K562 (cell line): Measurements from ENCODE around the gene SLCO2A1. TPM values are rescaled to one million over a fixed set of nuclear protein-coding genes. Genes with fewer than 3 reads are reported as not detected.

ENCODE experiments used
- ATAC-seq: fragments of 200-7000 bp; cut with Tn5 transposase; 3 replicates; pipeline ENCODE4 v1.9.1; 2020; ENCODE audit warnings: moderate library complexity
- BruUV-seq: library from RNA; stranded (reverse); fragments of 400-500 nt; replicated peaks from 2 replicates; lab custom pipeline; 2021; lab: Mats Ljungman, UMichigan
- CTCF ChIA-PET: fragments of 300-600 bp; formaldehyde crosslinking; extraction: SDS; loops from one replicate; lab custom pipeline; 2021; ENCODE audit warnings: low intra/inter-chr PET ratio; lab: Yijun Ruan, JAX
- POLR2A ChIA-PET: fragments of 300-600, 350-650 bp; sonication (Branson Sonifier 250); formaldehyde crosslinking; extraction: SDS; loops from one replicate; lab custom pipeline; 2021; ENCODE audit warnings: antibody characterized with exemption, inconsistent platforms; lab: Yijun Ruan, JAX
- DNase-seq, 4 experiments: peaks; one replicate each; pipeline versions ENCODE4 v3.0.0 to v3.0.0-alpha.2; 2011 to 2018; ENCODE audit warnings: low spot score in 3 of 4, mixed read lengths in 3 of 4; ENCODE audit errors: extremely low read depth in 1 of 4
- FAIRE-seq: peaks from 2 replicates; lab custom pipeline; 2011; peaks lifted over from hg19 to GRCh38; lab: Jason Lieb, UNC
- H2AFZ ChIP-seq: 2 replicates; pipeline ENCODE4 v1.6.0; 2011; ENCODE audit warnings: low read depth, low read length, control low read depth, inconsistent platforms
- H3K27ac ChIP-seq: fragments of 200-600 bp; 3 replicates; pipeline ENCODE4 v1.8.0; 2011; ENCODE audit warnings: low read depth, mild to moderate bottlenecking, control low read depth, inconsistent platforms, low read length, moderate library complexity, mixed read lengths; ENCODE audit errors: extremely low read depth
- H3K27me3 ChIP-seq, 2 experiments: fragments of 300-600 bp in 1 of 2; 2 replicates in 1 of 2; 3 replicates in 1 of 2; pipeline versions ENCODE4 v1.6.0 to v1.8.0; 2011; ENCODE audit warnings: inconsistent platforms in 2 of 2, low read length in 2 of 2, mild to moderate bottlenecking in 1 of 2, mixed read lengths in 1 of 2, moderate library complexity in 1 of 2; ENCODE audit not compliant: control insufficient read depth in 2 of 2, insufficient read depth in 2 of 2
- H3K36me3 ChIP-seq: fragments of 300-600 bp; 3 replicates; pipeline ENCODE4 v1.8.0; 2011; ENCODE audit warnings: mild to moderate bottlenecking, low read length, inconsistent platforms; ENCODE audit not compliant: control insufficient read depth, insufficient read depth
- H3K4me1 ChIP-seq, 2 experiments: fragments of 200-600 bp in 1 of 2; replicated peaks in 1 of 2; 2 replicates in 1 of 2; 3 replicates in 1 of 2; pipeline versions ENCODE4 v1.5.1 to v1.8.0; 2011; ENCODE audit warnings: inconsistent platforms in 2 of 2, low read length in 2 of 2, mild to moderate bottlenecking in 1 of 2, mixed read lengths in 1 of 2, moderate library complexity in 1 of 2; ENCODE audit not compliant: control insufficient read depth in 2 of 2, insufficient read depth in 2 of 2
- H3K4me2 ChIP-seq: 2 replicates; pipeline ENCODE4 v1.6.1; 2011; ENCODE audit warnings: low read length, control low read depth, inconsistent platforms, mixed read lengths; ENCODE audit not compliant: insufficient read depth
- H3K4me3 ChIP-seq: fragments of 200-600 bp; sonication (generic), shearing (Covaris generic); 2 replicates; pipeline ENCODE4 v1.5.1; 2016; ENCODE audit warnings: control low read depth, inconsistent platforms
- H3K79me2 ChIP-seq: fragments of 200-600 bp; 3 replicates; pipeline ENCODE4 v1.8.0; 2011; ENCODE audit warnings: low read length, inconsistent platforms; ENCODE audit not compliant: control insufficient read depth, insufficient read depth
- H3K9ac ChIP-seq, 2 experiments: 2 replicates each; pipeline versions ENCODE4 v1.6.0 to v1.6.1; 2011; ENCODE audit warnings: low read depth in 2 of 2, low read length in 2 of 2, control low read depth in 1 of 2, inconsistent platforms in 1 of 2, mild to moderate bottlenecking in 1 of 2, mixed read lengths in 1 of 2; ENCODE audit not compliant: insufficient read depth in 1 of 2
- H3K9me1 ChIP-seq: one replicate; pipeline ENCODE4 v1.6.0; 2011; ENCODE audit warnings: inconsistent platforms, mild to moderate bottlenecking, low read length, moderate library complexity; ENCODE audit not compliant: control insufficient read depth, insufficient read depth
- H3K9me3 ChIP-seq: replicated peaks from 2 replicates; pipeline ENCODE4 v1.5.1; 2011; ENCODE audit warnings: low read depth, low read length, inconsistent platforms; ENCODE audit not compliant: control insufficient read depth, insufficient read depth
- H4K20me1 ChIP-seq: replicated peaks from 2 replicates; pipeline ENCODE4 v1.6.1; 2011; ENCODE audit warnings: low read length, inconsistent platforms, mixed read lengths; ENCODE audit not compliant: control insufficient read depth, insufficient read depth
- KHSRP ChIP-seq: fragments of 450-650 bp; IDR thresholded peaks from 2 replicates; pipeline ENCODE4 v1.6.1; 2017
- RAD51 ChIP-seq: fragments of 450-650 bp; IDR thresholded peaks from 2 replicates; pipeline ENCODE4 v1.7.1; 2016; ENCODE audit warnings: low read depth, mild to moderate bottlenecking, borderline replicate concordance
- SP2 ChIP-seq: IDR thresholded peaks from 2 replicates; pipeline ENCODE4 v1.6.1; 2011; ENCODE audit warnings: mild to moderate bottlenecking, low read depth, low read length, moderate library complexity; ENCODE audit not compliant: poor library complexity, severe bottlenecking; ENCODE audit errors: extremely low read depth
- ZBTB1 ChIP-seq: sonication (generic); formaldehyde crosslinking; IDR thresholded peaks from 2 replicates; pipeline ENCODE4 v1.8.1; 2023; ENCODE audit warnings: missing genetic modification reagents, low read depth, mild to moderate bottlenecking, borderline replicate concordance
- ZNF197 ChIP-seq: fragments of 200-800 bp; sonication (Bioruptor generic); IDR thresholded peaks from 2 replicates; pipeline ENCODE4 v1.6.1; 2016; ENCODE audit warnings: low read depth, missing genetic modification characterization, missing compliant biosample characterization
- ZSCAN32 ChIP-seq: fragments of 450-650 bp; formaldehyde crosslinking; IDR thresholded peaks from 2 replicates; pipeline ENCODE4 v1.4.0; 2020; ENCODE audit warnings: mild to moderate bottlenecking, moderate library complexity
- WGBS: fragments of 100-300 bp; shearing (Covaris generic); methylation state at CpG from one replicate; pipeline ENCODE4 v1.1.6; 2016; ENCODE audit warnings: low coverage, mixed read lengths; ENCODE audit not compliant: insufficient coverage; ENCODE audit errors: missing lambda C conversion rate; 5-methylcytosine and 5-hydroxymethylcytosine counted together
- in situ Hi-C: fragments of 300-500 bp; cut with MboI; formaldehyde crosslinking; loops from 4 replicates; pipeline ENCODE4 v1.15.0; 2018; ENCODE audit warnings: inconsistent platforms, mixed read lengths
- intact Hi-C: fragments of 100-400 bp; cut with micrococcal nuclease; formaldehyde crosslinking; loops from 2 replicates; pipeline ENCODE4 v1.14.2; 2022
- polyA plus RNA-seq, 8 experiments: library from polyadenylated mRNA; depleted of rRNA in 4 of 8; stranded (reverse) in 5 of 8; unstranded in 3 of 8; fragments of >200 nt; fragmentation: Nextera tagmentation in 2 of 8; fragmentation: Illumina TruSeq in 1 of 8; extraction: Ambion mirVana in 2 of 8; extraction: Trizol in 1 of 8; gene quantifications; 2 replicates each; pipeline versions ENCODE4 v1.2.1 to v1.2.3, GENCODE V29; 2011 to 2014; ENCODE audit warnings: inconsistent platforms in 1 of 8, missing spikeins in 1 of 8
- total RNA-seq, 7 experiments: library from RNA; depleted of rRNA in 6 of 7; stranded (reverse); fragments of >200 nt in 6 of 7; fragmentation: Illumina TruSeq in 2 of 7; extraction: Trizol in 2 of 7; gene quantifications; 2 replicates each; pipeline versions ENCODE4 v1.2.1 to v1.2.3, GENCODE V29; 2011 to 2021; ENCODE audit warnings: low replicate concordance in 1 of 7
- TF ChIP-seq, protein P1 (sequence below): fragments of 250-450 bp; sonication (Bioruptor Pico); IDR thresholded peaks from 2 replicates; pipeline ENCODE4 v1.5.0; 2021

Gene SLCO2A1
- total and polyA plus RNA-seq, 9 of the 15 experiments (the other 6 are each of a cell fraction or from before 2014, with no cell fraction given): 0.16 to 1.0 TPM; not detected in 7

- WGBS: 20% methylated on average over 8 of the region's 8 CpGs
- FAIRE-seq (no peak), ATAC-seq (no peak), DNase-seq (no peak)
- TF ChIP-seq KHSRP (no peak), ZSCAN32 (no peak), RAD51 (no peak), ZBTB1 (CRISPR knock-in tag) (no peak), ZNF197 (no peak), SP2 (no peak)
- TF ChIP-seq, protein P1, sequence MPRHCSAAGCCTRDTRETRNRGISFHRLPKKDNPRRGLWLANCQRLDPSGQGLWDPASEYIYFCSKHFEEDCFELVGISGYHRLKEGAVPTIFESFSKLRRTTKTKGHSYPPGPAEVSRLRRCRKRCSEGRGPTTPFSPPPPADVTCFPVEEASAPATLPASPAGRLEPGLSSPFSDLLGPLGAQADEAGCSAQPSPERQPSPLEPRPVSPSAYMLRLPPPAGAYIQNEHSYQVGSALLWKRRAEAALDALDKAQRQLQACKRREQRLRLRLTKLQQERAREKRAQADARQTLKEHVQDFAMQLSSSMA (CRISPR knock-in tag): no peak
- Histone ChIP-seq H3K4me1 (no peaks in the 10 kb centered on the region), H3K4me2 (no peak overlapping the region), H3K9me3 (no peaks in the 10 kb centered on the region), H3K9ac (no peak overlapping the region), H3K9me1 (no peaks in the 10 kb centered on the region), H2AFZ (no peak overlapping the region), H3K36me3 (no peaks in the 10 kb centered on the region), H3K27me3 (peaks cover 0 to 10% of the 10 kb centered on the region in 2 experiments; a peak in 2 of 5 replicates), H3K79me2 (no peaks in the 10 kb centered on the region), H4K20me1 (no peaks in the 10 kb centered on the region), H3K4me3 (no peak overlapping the region), H3K27ac (no peak overlapping the region)
- intact Hi-C loops (loop anchor here (1.0 kb wide), 1 partner anchor 108 kb away; no protein-coding TSS in a partner anchor), in situ Hi-C loops (no loop called here)
- POLR2A ChIA-PET: interaction anchor here (0.6 kb wide), 1 partner anchor 88 kb away, joined by 3 read pairs; no protein-coding TSS in a partner anchor
- BruUV-seq: no TSS peak
- CTCF ChIA-PET: interaction anchor here (1.4 kb wide), 1 partner anchor 108 kb away, joined by 5 read pairs; no protein-coding TSS in a partner anchor
Measured at GRCh38 chr3:134038716-134039115, 9.0 kb upstream of the SLCO2A1 start.
